Gastrocnemius medialis (tissue), 4 donors: ENCODE data around the gene SSH3. TPM values are rescaled to one million over a fixed set of nuclear protein-coding genes. Genes with fewer than 3 reads are reported as not detected.

Source experiments
- ATAC-seq, 2 donors: fragments of 150-250 bp; one replicate each; pipeline ENCODE4 v1.9.1; 2016
- DNase-seq, 2 donors: peaks; one replicate each; pipeline ENCODE4 v3.0.0-alpha.2; 2019
- H3K27ac ChIP-seq, 4 donors: fragments of 200-600 bp; sonication (generic); 1 replicate in 1 of 4; 2 replicates in 3 of 4; pipeline ENCODE4 v1.5.1; 2016 to 2018; ENCODE audit warnings: mild to moderate bottlenecking in 2 of 4, moderate library complexity in 1 of 4
- H3K27me3 ChIP-seq, 3 donors: fragments of 200-600 bp; sonication (generic) in 2 of 3; 1 replicate in 1 of 3; 2 replicates in 2 of 3; pipeline versions ENCODE4 v1.5.1 to v1.6.0; 2016 to 2019; ENCODE audit warnings: mild to moderate bottlenecking in 1 of 3, moderate library complexity in 1 of 3
- H3K36me3 ChIP-seq, 2 donors: fragments of 200-600 bp; sonication (generic) in 1 of 2; one replicate each; pipeline ENCODE4 v1.5.1; 2017 to 2018
- H3K4me1 ChIP-seq, 2 donors: fragments of 200-600 bp; sonication (generic) in 1 of 2; one replicate each; pipeline ENCODE4 v1.5.1; 2016 to 2017; ENCODE audit warnings: mild to moderate bottlenecking in 2 of 2
- H3K4me3 ChIP-seq, 4 donors: fragments of 200-600 bp; sonication (generic) in 3 of 4; 1 replicate in 1 of 4; 2 replicates in 3 of 4; pipeline ENCODE4 v1.5.1; 2016 to 2019; ENCODE audit warnings: mild to moderate bottlenecking in 2 of 4
- H3K9me3 ChIP-seq, 3 donors: fragments of 200-600 bp; sonication (generic) in 2 of 3; 1 replicate in 1 of 3; 2 replicates in 2 of 3; pipeline ENCODE4 v1.5.1; 2016 to 2019
- POLR2A ChIP-seq, 2 donors: fragments of 450-650 bp; IDR thresholded peaks; one replicate each; pipeline ENCODE4 v1.6.1; 2017; ENCODE audit warnings: antibody characterized with exemption in 2 of 2, mild to moderate bottlenecking in 2 of 2, moderate library complexity in 2 of 2
- in situ Hi-C, 4 donors: fragments of 200-750 bp; cut with MboI; loops; one replicate each; pipeline versions ENCODE4 v1.15.0 to v1.8.0; 2017; ENCODE audit warnings: low sequenced_read_pairs in 4 of 4
- intact Hi-C: fragments of 100-400 bp; cut with DNase I; formaldehyde crosslinking; loops from one replicate; pipeline ENCODE4 v1.15.1; 2023; ENCODE audit warnings: low total_unique reads
- total RNA-seq, 4 donors: library from RNA; depleted of rRNA; stranded (reverse); fragments of >200 nt; gene quantifications; one replicate each; pipeline versions ENCODE4 v1.1.0 to v1.2.3, GENCODE V29; 2016
- TF ChIP-seq, protein P1 (sequence below), 5 experiments: fragments of 450-650 bp in 3 of 5; fragments of 200-600 bp in 2 of 5; sonication (generic) in 2 of 5; IDR thresholded peaks in 4 of 5; conservative IDR thresholded peaks in 1 of 5; 1 replicate in 4 of 5; 2 replicates in 1 of 5; pipeline ENCODE4 v1.5.1; 2016 to 2019; ENCODE audit warnings: antibody characterized with exemption in 5 of 5, mild to moderate bottlenecking in 3 of 5, moderate library complexity in 3 of 5

The SSH3 gene
- total RNA-seq, 4 donors from 2014 or later = 7.9 to 16.3 (median 11.9) TPM

DNA sequence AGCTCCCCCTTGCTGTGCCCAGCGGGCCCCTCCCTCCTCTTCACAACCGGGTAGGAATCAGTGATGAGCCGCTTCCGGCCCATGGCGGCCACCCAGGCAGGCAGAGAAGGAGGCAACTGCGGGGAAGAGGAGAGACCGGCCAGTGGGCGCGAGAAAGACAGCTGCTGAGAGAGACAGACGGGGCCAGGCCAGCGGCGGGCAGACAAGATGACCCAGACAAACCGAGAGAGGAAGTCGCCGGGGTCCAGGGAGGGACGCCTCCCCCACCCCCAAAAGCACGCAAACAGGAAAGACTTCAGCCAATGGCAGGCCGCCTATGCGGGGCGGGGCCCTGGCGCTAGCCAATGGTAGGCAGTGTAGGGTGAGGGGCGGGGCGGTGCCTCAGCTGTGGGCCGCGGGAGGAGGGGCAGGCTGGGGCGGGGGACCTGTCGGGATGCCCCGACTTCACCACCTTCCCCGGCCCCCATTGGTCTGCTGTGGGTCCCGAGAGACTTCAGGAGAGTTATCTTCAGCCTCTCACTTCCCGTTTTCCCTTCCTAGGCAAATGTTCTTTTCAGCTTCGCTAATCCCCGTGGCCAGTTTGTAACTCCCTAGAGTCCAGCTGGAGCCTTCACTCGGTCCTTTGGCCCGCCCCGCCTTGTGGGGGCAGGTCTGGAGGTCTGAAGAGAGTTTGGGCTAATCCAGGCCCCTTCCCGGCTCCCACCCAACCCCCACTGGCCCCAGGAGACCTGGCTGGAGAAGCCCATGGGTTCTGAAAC lies 50.2 kb downstream of the SSH3 start, which contains the start of gene POLD4:
TSS of gene POLD4 (minus strand) at position 230 of the 758 bp plus-strand sequence. CDS start at position 83, 147 bp downstream.
- peaks cover 0 to 5% of the 10 kb centered on the region in 2 donors for H3K36me3 ChIP-seq
- no peaks in the 10 kb centered on the region for H3K9me3 ChIP-seq
- TF ChIP-seq POLR2A (IDR thresholded peaks at IDR 0.05) = peak; percentile 87 to 90
- TF ChIP-seq, protein P1, sequence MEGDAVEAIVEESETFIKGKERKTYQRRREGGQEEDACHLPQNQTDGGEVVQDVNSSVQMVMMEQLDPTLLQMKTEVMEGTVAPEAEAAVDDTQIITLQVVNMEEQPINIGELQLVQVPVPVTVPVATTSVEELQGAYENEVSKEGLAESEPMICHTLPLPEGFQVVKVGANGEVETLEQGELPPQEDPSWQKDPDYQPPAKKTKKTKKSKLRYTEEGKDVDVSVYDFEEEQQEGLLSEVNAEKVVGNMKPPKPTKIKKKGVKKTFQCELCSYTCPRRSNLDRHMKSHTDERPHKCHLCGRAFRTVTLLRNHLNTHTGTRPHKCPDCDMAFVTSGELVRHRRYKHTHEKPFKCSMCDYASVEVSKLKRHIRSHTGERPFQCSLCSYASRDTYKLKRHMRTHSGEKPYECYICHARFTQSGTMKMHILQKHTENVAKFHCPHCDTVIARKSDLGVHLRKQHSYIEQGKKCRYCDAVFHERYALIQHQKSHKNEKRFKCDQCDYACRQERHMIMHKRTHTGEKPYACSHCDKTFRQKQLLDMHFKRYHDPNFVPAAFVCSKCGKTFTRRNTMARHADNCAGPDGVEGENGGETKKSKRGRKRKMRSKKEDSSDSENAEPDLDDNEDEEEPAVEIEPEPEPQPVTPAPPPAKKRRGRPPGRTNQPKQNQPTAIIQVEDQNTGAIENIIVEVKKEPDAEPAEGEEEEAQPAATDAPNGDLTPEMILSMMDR (IDR thresholded peaks at IDR 0.05 in 4 of 5, conservative IDR thresholded peaks at IDR 0.05 in 1 of 5) = no peak
- intact Hi-C loops = loop anchor here (1.0 kb wide), 2 partner anchors 21 to 155 kb away; partner anchors contain the start of gene CDK2AP2
- peak within 1 kb of the TSS; percentile 94 to 100 (median 98) for H3K27ac ChIP-seq
- ATAC-seq = peak; percentile 82 to 83
- peak within 1 kb of the TSS; percentile 79 to 93 (median 84) for H3K4me3 ChIP-seq
- H3K4me1 ChIP-seq = peaks cover 39 to 48% of the 10 kb centered on the region in 2 donors
- in situ Hi-C loops = loop anchor here in 3 of 4 donors (5.0 kb wide), 1 partner anchor 34 kb away; no protein-coding TSS in a partner anchor
- H3K27me3 ChIP-seq = no peaks in the 10 kb centered on the region
- peak; percentile 97 to 99 for DNase-seq

GRCh38 chr11:67354075-67355022 lies 51.0 kb downstream of the SSH3 start:
- intact Hi-C loops = no loop called here
- Histone ChIP-seq H3K36me3 (peaks cover 0 to 5% of the 10 kb centered on the region in 2 donors), H3K9me3 (no peaks in the 10 kb centered on the region), H3K27ac (peak overlapping the region; percentile 94 to 100 (median 98)), H3K4me1 (peaks cover 39 to 48% of the 10 kb centered on the region in 2 donors), H3K4me3 (peak overlapping the region; percentile 79 to 93 (median 84)), H3K27me3 (no peaks in the 10 kb centered on the region)
- TF ChIP-seq, protein P1 (IDR thresholded peaks at IDR 0.05 in 4 of 5, conservative IDR thresholded peaks at IDR 0.05 in 1 of 5) = no peak
- ATAC-seq (peak in 1 of 2 donors; percentile 7), DNase-seq (peak in 1 of 2 donors; percentile 71)
- in situ Hi-C loops = loop anchor here in 3 of 4 donors (5.0 kb wide), 1 partner anchor 33 kb away; no protein-coding TSS in a partner anchor

DNA sequence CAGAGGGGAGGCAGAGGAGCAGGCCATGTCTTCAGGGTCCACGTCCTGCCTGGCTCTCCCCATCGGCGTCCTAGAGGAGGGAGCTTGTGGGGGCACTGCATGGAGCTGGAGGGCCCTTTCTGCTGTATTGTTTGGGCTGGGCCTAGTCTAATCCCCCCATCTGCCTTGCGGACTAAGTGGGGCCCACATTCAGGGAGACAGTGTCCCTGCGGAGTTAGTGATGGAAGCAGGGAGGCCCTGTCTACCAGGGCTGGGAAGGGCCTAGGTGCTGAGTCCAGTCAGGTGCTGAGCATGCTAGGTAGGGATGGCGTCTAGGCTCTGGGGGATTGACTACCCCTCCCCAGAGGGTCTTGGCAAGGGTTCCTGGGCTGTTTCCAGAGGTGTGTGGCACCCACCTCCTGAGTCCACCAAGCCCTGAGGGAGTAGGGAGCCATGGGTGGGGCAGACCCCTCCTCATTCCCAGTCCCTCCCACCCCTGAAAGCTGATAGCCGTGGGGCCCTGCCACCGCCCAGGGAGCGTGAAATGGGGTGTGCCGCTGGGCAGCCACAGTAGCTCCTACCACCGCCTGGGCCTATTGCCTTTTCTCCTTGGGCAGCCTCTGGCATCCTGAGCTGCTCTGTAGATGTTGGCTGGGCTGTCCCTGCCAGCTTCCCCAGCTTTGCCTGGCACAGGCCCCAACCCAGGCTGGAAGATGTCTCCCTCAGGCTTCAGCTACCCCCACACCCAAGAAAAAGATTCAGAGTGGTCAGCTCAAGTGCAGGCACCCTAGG lies 51.9 kb downstream of the SSH3 start:
- H3K36me3 ChIP-seq = peaks cover 0 to 5% of the 10 kb centered on the region in 2 donors
- H3K27ac ChIP-seq = peak overlapping the region; percentile 94 to 100 (median 98)
- H3K9me3 ChIP-seq = no peaks in the 10 kb centered on the region
- H3K4me3 ChIP-seq = no peak overlapping the region
- intact Hi-C loops = no loop called here
- no peaks in the 10 kb centered on the region for H3K27me3 ChIP-seq
- DNase-seq (no peak), ATAC-seq (no peak)
- in situ Hi-C loops = no loop called here
- H3K4me1 ChIP-seq = peaks cover 39 to 48% of the 10 kb centered on the region in 2 donors
- TF ChIP-seq POLR2A (IDR thresholded peaks at IDR 0.05) = no peak
- TF ChIP-seq, protein P1 (IDR thresholded peaks at IDR 0.05 in 4 of 5, conservative IDR thresholded peaks at IDR 0.05 in 1 of 5) = no peak

DNA sequence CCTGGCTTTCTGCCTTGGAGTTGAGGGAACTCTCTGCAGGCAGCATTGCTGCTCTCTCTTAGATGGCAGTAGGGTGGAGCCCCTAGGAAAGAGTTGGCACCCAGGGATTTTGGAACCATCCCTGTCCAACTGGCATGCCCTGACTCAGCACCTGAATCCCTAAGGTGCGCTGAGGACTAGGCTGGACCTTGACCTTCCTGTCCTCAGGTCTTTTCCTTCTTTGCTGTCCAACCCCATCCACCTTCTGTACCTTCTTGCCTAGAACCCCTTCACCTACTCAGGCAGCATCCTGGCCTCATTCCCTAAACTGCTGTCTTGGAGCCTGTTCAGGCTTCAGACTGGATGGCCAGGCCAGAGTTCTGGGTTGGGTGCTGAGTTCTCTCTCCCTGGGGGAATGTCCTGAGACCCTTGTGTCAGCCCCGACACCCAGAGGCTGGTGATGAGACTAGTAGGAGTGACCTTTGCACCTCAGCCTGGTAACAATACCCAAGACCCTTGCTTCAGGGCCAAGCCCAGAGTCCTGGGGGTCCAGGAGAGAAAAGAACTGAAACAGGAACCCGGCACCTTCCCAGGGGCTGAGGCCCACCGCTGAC lies 52.6 kb downstream of the SSH3 start:
- Histone ChIP-seq H3K36me3 (peaks cover 0 to 5% of the 10 kb centered on the region in 2 donors), H3K4me1 (peaks cover 38 to 48% of the 10 kb centered on the region in 2 donors), H3K27me3 (no peaks in the 10 kb centered on the region), H3K4me3 (no peak overlapping the region), H3K27ac (peak overlapping the region; percentile 94 to 100 (median 98)), H3K9me3 (no peaks in the 10 kb centered on the region)
- DNase-seq = no peak
- TF ChIP-seq, protein P1 (IDR thresholded peaks at IDR 0.05 in 4 of 5, conservative IDR thresholded peaks at IDR 0.05 in 1 of 5) = no peak
- no peak for TF ChIP-seq POLR2A (IDR thresholded peaks at IDR 0.05)
- intact Hi-C loops (no loop called here), in situ Hi-C loops (no loop called here)
- no peak for ATAC-seq
